Measurements from ENCODE around the gene EVA1C. TPM values are rescaled to one million over a fixed set of nuclear protein-coding genes. Genes with fewer than 3 reads are reported as not detected.

Gene EVA1C
- total RNA-seq, 6 experiments from 2014 or later, result 2.7 to 13.8 (median 11.3) TPM

DNA sequence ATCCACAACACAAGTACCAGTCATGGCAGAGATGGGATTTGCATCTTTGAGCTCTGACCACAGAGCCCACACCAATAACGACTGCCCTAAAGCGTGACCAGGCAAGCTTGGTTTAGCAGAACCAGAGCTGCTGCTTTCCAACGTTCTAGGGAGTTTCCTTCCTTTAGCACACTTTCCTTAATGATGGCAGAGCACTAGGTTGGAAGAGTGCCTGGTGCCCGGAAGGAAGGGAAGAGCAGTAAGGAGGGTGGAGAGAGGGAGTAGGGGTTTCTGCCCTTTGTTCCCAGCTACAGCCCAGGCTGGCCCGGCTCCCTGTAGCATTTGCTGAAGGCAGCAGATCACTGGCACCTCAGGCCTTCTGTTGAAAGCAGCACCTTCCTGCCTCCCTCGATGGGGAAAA, 6.1 kb upstream of the EVA1C start:
- peaks cover 17% of the 10 kb centered on the region for H3K4me1 Mint-ChIP-seq (ENCODE audit: low read depth)
- H3K27ac Mint-ChIP-seq, result no peak overlapping the region
- TF ChIP-seq CTCF (IDR thresholded peaks at IDR 0.05), result no peak
- no peaks in the 10 kb centered on the region for H3K36me3 Mint-ChIP-seq (ENCODE audit: low read depth)
- DNase-seq, result no peak
- peaks cover 4% of the 10 kb centered on the region for H3K27me3 Mint-ChIP-seq (ENCODE audit: insufficient read depth)
- H3K9me3 Mint-ChIP-seq, result no peaks in the 10 kb centered on the region
- H3K4me3 Mint-ChIP-seq, result no peak overlapping the region

GRCh38 chr21:32410291-32410690, 2.2 kb upstream of the EVA1C start:
- Mint-ChIP-seq H3K4me3 (no peak overlapping the region), H3K9me3 (no peaks in the 10 kb centered on the region), H3K27ac (no peak overlapping the region), H3K36me3 (ENCODE audit: low read depth) (no peaks in the 10 kb centered on the region), H3K4me1 (ENCODE audit: low read depth) (peaks cover 33% of the 10 kb centered on the region), H3K27me3 (ENCODE audit: insufficient read depth) (peaks cover 2% of the 10 kb centered on the region; the same call in 1 of the 2 replicates)
- no peak for DNase-seq
- TF ChIP-seq CTCF (IDR thresholded peaks at IDR 0.05), result no peak

- H3K27me3 Mint-ChIP-seq (ENCODE audit: insufficient read depth), result peaks cover 2% of the 10 kb centered on the region; the same call in 1 of the 2 replicates
- no peak for DNase-seq
- H3K36me3 Mint-ChIP-seq (ENCODE audit: low read depth), result no peaks in the 10 kb centered on the region
- no peaks in the 10 kb centered on the region for H3K9me3 Mint-ChIP-seq
- peak overlapping the region; percentile 93 for H3K4me3 Mint-ChIP-seq
- peaks cover 39% of the 10 kb centered on the region for H3K4me1 Mint-ChIP-seq (ENCODE audit: low read depth)
- peak overlapping the region; percentile 86; the same call in 1 of the 2 replicates for H3K27ac Mint-ChIP-seq
- no peak for TF ChIP-seq CTCF (IDR thresholded peaks at IDR 0.05)
Observed at GRCh38 chr21:32410916-32411315, 1.6 kb upstream of the EVA1C start.

DNA sequence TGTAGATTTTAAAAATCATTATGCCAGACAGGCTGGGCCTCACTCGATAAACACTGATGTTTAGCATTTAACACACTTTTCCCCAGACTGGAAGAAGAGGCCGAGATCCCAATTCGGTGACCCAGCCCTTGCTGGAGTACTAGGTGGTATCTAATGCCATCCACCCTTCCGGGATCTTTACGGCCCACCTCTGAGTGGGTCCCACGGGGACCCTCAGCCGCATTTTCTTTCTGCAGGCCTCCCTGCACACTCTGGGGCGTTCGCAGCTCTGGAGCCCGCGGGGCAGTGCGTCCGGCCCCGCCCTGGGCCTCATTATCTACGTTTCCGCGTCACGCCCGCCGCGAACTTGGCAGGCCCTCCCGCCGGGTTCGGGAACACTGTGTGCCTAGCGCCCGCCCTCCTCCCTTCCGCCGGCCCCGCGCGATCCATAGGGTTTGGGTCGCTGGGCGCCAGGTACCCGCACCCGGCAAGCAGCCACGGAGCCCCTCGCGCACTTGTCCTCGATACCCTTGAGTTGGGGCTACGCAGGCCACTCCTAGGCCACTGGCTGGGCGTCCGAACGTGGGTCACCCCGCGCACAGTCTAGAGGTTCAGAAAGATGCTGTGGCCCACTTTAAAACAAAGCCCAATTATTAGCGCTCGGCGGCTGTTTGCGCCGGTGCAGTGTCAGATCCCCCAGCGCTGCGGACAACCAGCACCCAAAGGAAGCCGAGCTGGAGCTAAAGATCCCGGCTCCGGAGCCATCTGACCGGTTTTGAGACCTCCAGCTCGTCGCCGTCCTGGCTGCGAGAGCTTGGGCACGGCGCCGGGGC, 950 bp upstream of the EVA1C start:
- Mint-ChIP-seq H3K27me3 (ENCODE audit: insufficient read depth) (peaks cover 2% of the 10 kb centered on the region; the same call in 1 of the 2 replicates), H3K9me3 (no peaks in the 10 kb centered on the region), H3K4me1 (ENCODE audit: low read depth) (peaks cover 41% of the 10 kb centered on the region), H3K36me3 (ENCODE audit: low read depth) (no peaks in the 10 kb centered on the region), H3K4me3 (peak overlapping the region; percentile 93), H3K27ac (peak overlapping the region; percentile 86)
- peak; percentile 24 for DNase-seq
- no peak for TF ChIP-seq CTCF (IDR thresholded peaks at IDR 0.05)

DNA sequence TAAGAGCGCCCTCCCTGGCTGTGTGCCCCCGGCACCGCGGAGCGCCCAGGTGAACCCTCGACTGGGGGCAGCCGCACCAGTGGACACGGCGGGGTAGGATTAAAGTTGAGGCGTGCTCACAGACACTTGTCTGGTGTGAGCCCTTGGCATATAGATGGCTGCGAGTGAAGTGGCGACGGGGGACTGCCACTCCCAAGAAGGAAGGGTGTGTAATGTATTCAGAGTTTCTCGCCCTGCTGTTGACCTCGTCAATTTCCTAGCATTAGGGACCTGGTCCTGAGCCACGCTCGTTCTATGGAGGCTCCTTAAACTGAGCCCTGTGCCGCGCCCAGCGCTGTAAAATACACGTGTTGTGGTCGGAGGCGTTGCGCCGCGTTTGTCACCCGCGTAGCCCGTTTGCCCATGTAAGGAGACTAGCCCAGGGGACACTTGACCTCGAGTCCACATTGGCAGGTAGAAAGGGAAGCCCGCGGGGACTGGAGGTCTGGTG, 554 bp downstream of the EVA1C start:
- TF ChIP-seq CTCF (IDR thresholded peaks at IDR 0.05), result no peak
- peak overlapping the region; percentile 78 for H3K27ac Mint-ChIP-seq
- H3K36me3 Mint-ChIP-seq (ENCODE audit: low read depth), result no peaks in the 10 kb centered on the region
- H3K4me1 Mint-ChIP-seq (ENCODE audit: low read depth), result peaks cover 45% of the 10 kb centered on the region
- no peak for DNase-seq
- H3K9me3 Mint-ChIP-seq, result no peaks in the 10 kb centered on the region
- peak overlapping the region; percentile 88 for H3K4me3 Mint-ChIP-seq
- H3K27me3 Mint-ChIP-seq (ENCODE audit: insufficient read depth), result peaks cover 2% of the 10 kb centered on the region; the same call in 1 of the 2 replicates
